Parathyroid adenoma (tissue), 2 donors: ENCODE data around the gene WSB1.
"Not testable (repeated sequence)": the region's sequence is repeated elsewhere in the genome, so short reads cannot be mapped to it uniquely, and the experiment has no call there.

ENCODE experiments used
- H2AFZ ChIP-seq: fragments of 300-600 bp; sonication (generic); one replicate; pipeline ENCODE4 v1.7.0; 2017; ENCODE audit warnings: antibody characterized with exemption, mild to moderate bottlenecking
- H3K27ac ChIP-seq: fragments of 300-600 bp; sonication (generic); one replicate; pipeline ENCODE4 v1.7.0; 2017
- H3K27me3 ChIP-seq: fragments of 300-600 bp; sonication (generic); one replicate; pipeline ENCODE4 v1.7.0; 2017; ENCODE audit warnings: low read length; ENCODE audit not compliant: control insufficient read depth, insufficient read depth
- H3K36me3 ChIP-seq: fragments of 300-600 bp; sonication (generic); one replicate; pipeline ENCODE4 v1.7.0; 2017; ENCODE audit warnings: low read length; ENCODE audit not compliant: control insufficient read depth, insufficient read depth
- H3K4me1 ChIP-seq: fragments of 300-600 bp; sonication (generic); one replicate; pipeline ENCODE4 v1.7.0; 2017; ENCODE audit warnings: control low read depth
- H3K4me2 ChIP-seq: fragments of 300-600 bp; sonication (generic); one replicate; pipeline ENCODE4 v1.7.0; 2017; ENCODE audit warnings: low read length
- H3K4me3 ChIP-seq: fragments of 300-600 bp; sonication (generic); one replicate; pipeline ENCODE4 v1.7.0; 2017; ENCODE audit warnings: low read depth, low read length
- H3K79me2 ChIP-seq: fragments of 300-600 bp; sonication (generic); one replicate; pipeline ENCODE4 v1.7.0; 2017; ENCODE audit warnings: control low read depth
- H3K9ac ChIP-seq: fragments of 300-600 bp; sonication (generic); one replicate; pipeline ENCODE4 v1.7.0; 2017; ENCODE audit warnings: mild to moderate bottlenecking
- H3K9me3 ChIP-seq: fragments of 300-600 bp; sonication (generic); one replicate; pipeline ENCODE4 v1.7.0; 2017; ENCODE audit warnings: low read length; ENCODE audit not compliant: control insufficient read depth
- CTCF ChIP-seq: fragments of 300-600 bp; sonication (generic); IDR thresholded peaks from one replicate; pipeline ENCODE4 v1.7.0; 2017; ENCODE audit warnings: antibody characterized with exemption, mild to moderate bottlenecking
- donor health status: primary hyperparathyroidism.

The WSB1 gene

GRCh38 chr17:27247071-27247957, 46.6 kb upstream of the WSB1 start:
- no peak overlapping the region for H2AFZ ChIP-seq
- no peaks in the 10 kb centered on the region for H3K27me3 ChIP-seq
- no peak overlapping the region for H3K4me2 ChIP-seq
- H3K9me3 ChIP-seq: no peaks in the 10 kb centered on the region
- peaks cover 16% of the 10 kb centered on the region for H3K4me1 ChIP-seq
- no peak overlapping the region for H3K9ac ChIP-seq
- no peak overlapping the region for H3K27ac ChIP-seq
- no peaks in the 10 kb centered on the region for H3K36me3 ChIP-seq
- no peak overlapping the region for H3K4me3 ChIP-seq
- H3K79me2 ChIP-seq: no peaks in the 10 kb centered on the region
- no peak for TF ChIP-seq CTCF

DNA sequence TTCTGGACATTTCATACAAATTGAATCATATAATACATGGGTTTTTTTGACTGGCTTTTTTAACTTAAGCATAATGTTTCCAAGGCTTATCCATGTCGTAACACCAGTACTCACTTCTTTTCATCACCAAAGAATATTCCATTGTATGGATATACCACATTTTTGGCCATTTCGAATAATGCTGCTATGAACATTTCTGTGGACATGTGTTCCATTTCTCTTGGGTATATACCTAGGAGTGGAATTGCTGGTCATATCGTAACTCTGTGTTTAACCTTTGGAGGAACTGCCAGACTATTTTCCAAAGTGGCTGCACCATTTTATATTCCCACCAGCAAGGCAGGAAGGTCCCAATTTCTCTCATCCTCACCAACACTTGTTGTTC, 46.0 kb upstream of the WSB1 start:
- Histone ChIP-seq H3K27ac (no peak overlapping the region), H3K4me3 (no peak overlapping the region), H3K27me3 (no peaks in the 10 kb centered on the region), H3K36me3 (no peaks in the 10 kb centered on the region), H3K79me2 (no peaks in the 10 kb centered on the region), H3K4me1 (peaks cover 16% of the 10 kb centered on the region), H2AFZ (no peak overlapping the region), H3K4me2 (no peak overlapping the region), H3K9ac (no peak overlapping the region), H3K9me3 (no peaks in the 10 kb centered on the region)
- TF ChIP-seq CTCF: no peak

DNA sequence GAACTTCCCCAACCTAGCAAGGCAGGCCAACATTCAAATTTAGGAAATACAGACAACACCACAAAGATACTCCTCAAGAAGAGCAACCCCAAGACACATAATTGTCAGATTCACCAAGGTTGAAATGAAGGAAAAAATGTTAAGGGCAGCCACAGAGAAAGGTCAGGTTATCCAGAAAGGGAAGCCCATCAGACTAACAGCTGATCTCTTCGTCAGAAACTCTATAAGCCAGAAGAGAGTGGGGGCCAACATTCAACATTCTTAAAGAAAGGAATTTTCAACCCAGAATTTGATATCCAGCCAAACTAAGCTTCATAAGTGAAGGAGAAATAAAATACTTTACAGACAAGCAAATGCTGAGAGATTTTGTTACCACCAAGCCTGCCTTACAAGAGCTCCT, 43.1 kb upstream of the WSB1 start:
- H3K4me1 ChIP-seq, H3K79me2 ChIP-seq, H3K4me2 ChIP-seq, H3K36me3 ChIP-seq, H3K27ac ChIP-seq, H3K9ac ChIP-seq, H2AFZ ChIP-seq, H3K9me3 ChIP-seq, H3K4me3 ChIP-seq, H3K27me3 ChIP-seq: not testable (repeated sequence)

GRCh38 chr17:27254802-27255201, 39.1 kb upstream of the WSB1 start:
- H3K27ac ChIP-seq, H2AFZ ChIP-seq, H3K4me2 ChIP-seq, H3K4me1 ChIP-seq, H3K36me3 ChIP-seq, H3K27me3 ChIP-seq, H3K79me2 ChIP-seq, H3K4me3 ChIP-seq, H3K9ac ChIP-seq, H3K9me3 ChIP-seq: not testable (repeated sequence)

DNA sequence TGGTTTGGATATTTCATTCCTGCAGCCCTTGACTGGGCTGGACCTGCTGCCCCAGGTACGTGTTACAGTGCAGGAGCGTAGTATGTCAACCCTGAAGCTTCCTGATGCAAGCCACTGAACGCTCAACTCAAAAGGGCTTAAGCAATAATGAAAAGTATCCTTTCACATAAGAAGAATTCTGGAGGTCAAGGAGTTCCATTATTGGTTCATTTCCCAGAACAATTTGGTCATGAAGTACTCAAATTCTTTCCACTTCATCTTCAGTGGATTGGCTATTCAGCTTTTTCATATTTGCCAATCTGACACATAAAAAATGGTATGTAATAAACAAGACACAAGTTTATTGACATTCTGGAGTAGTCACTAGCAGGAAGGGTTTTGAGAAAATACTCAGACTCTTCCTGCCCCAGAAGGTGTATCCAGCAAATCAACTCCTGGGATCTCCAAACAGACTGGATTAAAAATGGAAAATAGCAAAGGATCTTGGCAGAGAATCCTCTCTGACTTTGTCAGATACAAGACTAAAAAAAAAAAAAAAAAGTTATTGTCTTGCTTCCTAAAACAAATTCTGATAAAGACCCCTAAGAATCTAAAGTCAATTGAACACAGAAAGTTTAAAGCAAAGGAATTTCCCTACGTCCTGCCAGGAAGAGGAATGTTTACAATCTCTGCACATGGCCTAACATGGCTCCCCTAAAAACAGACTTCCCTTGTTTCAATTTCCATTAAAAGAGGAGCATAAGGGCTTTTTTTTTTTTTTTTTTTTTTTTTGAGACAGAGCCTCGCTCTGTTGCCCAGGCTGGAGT, 37.5 kb upstream of the WSB1 start:
- no peaks in the 10 kb centered on the region for H3K9me3 ChIP-seq
- H3K79me2 ChIP-seq: no peaks in the 10 kb centered on the region
- no peaks in the 10 kb centered on the region for H3K36me3 ChIP-seq
- no peak overlapping the region for H3K4me2 ChIP-seq
- no peak overlapping the region for H2AFZ ChIP-seq
- no peaks in the 10 kb centered on the region for H3K27me3 ChIP-seq
- no peak overlapping the region for H3K9ac ChIP-seq
- no peak for TF ChIP-seq CTCF
- no peak overlapping the region for H3K4me3 ChIP-seq
- peak overlapping the region; percentile 8 for H3K27ac ChIP-seq
- H3K4me1 ChIP-seq: no peaks in the 10 kb centered on the region
